Liver (tissue), 9 donors: ENCODE data around the gene MT1F. TPM values are rescaled to one million over a fixed set of nuclear protein-coding genes. Genes with fewer than 3 reads are reported as not detected.
A peak's percentile ranks its signal among the peaks of the same experiment; 100 is the strongest.
"Not testable (repeated sequence)": the region's sequence is repeated elsewhere in the genome, so short reads cannot be mapped to it uniquely, and the experiment has no call there.

Experiments
- DNase-seq: peaks from one replicate; pipeline ENCODE4 v3.0.0-alpha.2; 2017; ENCODE audit warnings: low spot score
- H3K27ac ChIP-seq, 2 donors: one replicate each; pipeline ENCODE4 v1.7.0; 2013; ENCODE audit warnings: inconsistent platforms in 2 of 2, low read length in 2 of 2, control low read depth in 1 of 2, low read depth in 1 of 2, mild to moderate bottlenecking in 1 of 2
- H3K27me3 ChIP-seq, 4 donors: one replicate each; pipeline versions ENCODE4 v1.6.1 to v1.7.0; 2013; ENCODE audit warnings: low read length in 3 of 4, inconsistent platforms in 1 of 4, mild to moderate bottlenecking in 1 of 4, moderate library complexity in 1 of 4; ENCODE audit not compliant: control insufficient read depth in 4 of 4, insufficient read depth in 4 of 4
- H3K36me3 ChIP-seq, 4 donors: one replicate each; pipeline versions ENCODE4 v1.6.1 to v1.7.0; 2013; ENCODE audit warnings: low read length in 3 of 4, mild to moderate bottlenecking in 3 of 4, low read depth in 1 of 4, moderate library complexity in 1 of 4; ENCODE audit not compliant: control insufficient read depth in 4 of 4, insufficient read depth in 3 of 4
- H3K4me1 ChIP-seq, 4 donors: one replicate each; pipeline versions ENCODE4 v1.6.1 to v1.7.0; 2013; ENCODE audit warnings: low read length in 3 of 4, mild to moderate bottlenecking in 3 of 4, moderate library complexity in 1 of 4; ENCODE audit not compliant: control insufficient read depth in 4 of 4, insufficient read depth in 4 of 4
- H3K4me3 ChIP-seq, 3 donors: one replicate each; pipeline versions ENCODE4 v1.6.1 to v1.7.0; 2013; ENCODE audit warnings: low read length in 3 of 3, control low read depth in 1 of 3, low read depth in 1 of 3, mild to moderate bottlenecking in 1 of 3
- H3K9ac ChIP-seq, 2 donors: one replicate each; pipeline ENCODE4 v1.7.0; 2013; ENCODE audit warnings: low read length in 2 of 2, mild to moderate bottlenecking in 2 of 2, moderate library complexity in 2 of 2, control low read depth in 1 of 2, low read depth in 1 of 2
- H3K9me3 ChIP-seq, 4 donors: one replicate each; pipeline versions ENCODE4 v1.6.1 to v1.7.0; 2013; ENCODE audit warnings: low read length in 3 of 4; ENCODE audit not compliant: control insufficient read depth in 4 of 4
- EGR1 ChIP-seq, 2 donors: IDR thresholded peaks; 2 replicates each; pipeline ENCODE4 v1.6.1; 2016 to 2018; ENCODE audit warnings: antibody characterized with exemption in 2 of 2, low read depth in 2 of 2
- FOXA1 ChIP-seq: IDR thresholded peaks from 2 replicates; pipeline ENCODE4 v1.6.1; 2016; ENCODE audit warnings: antibody characterized with exemption
- FOXA2 ChIP-seq: IDR thresholded peaks from 2 replicates; pipeline ENCODE4 v1.6.1; 2016; ENCODE audit warnings: antibody characterized with exemption
- GABPA ChIP-seq, 2 donors: IDR thresholded peaks in 1 of 2; conservative IDR thresholded peaks in 1 of 2; 2 replicates each; pipeline ENCODE4 v1.6.1; 2016; ENCODE audit warnings: antibody characterized with exemption in 2 of 2, mild to moderate bottlenecking in 1 of 2, moderate library complexity in 1 of 2
- HNF4A ChIP-seq, 2 donors: conservative IDR thresholded peaks; 2 replicates each; pipeline ENCODE4 v1.6.1; 2016; ENCODE audit warnings: antibody characterized with exemption in 2 of 2, mild to moderate bottlenecking in 2 of 2
- JUND ChIP-seq, 2 donors: IDR thresholded peaks; 2 replicates each; pipeline ENCODE4 v1.6.1; 2016; ENCODE audit warnings: antibody characterized with exemption in 2 of 2
- NR2F2 ChIP-seq: IDR thresholded peaks from 2 replicates; pipeline ENCODE4 v1.6.1; 2016; ENCODE audit warnings: antibody characterized with exemption
- RAD21 ChIP-seq, 2 donors: IDR thresholded peaks; 2 replicates each; pipeline ENCODE4 v1.6.1; 2016; ENCODE audit warnings: antibody characterized with exemption in 2 of 2, mild to moderate bottlenecking in 2 of 2
- REST ChIP-seq: IDR thresholded peaks from 2 replicates; pipeline ENCODE4 v1.6.1; 2016; ENCODE audit warnings: antibody characterized with exemption, mild to moderate bottlenecking
- RXRA ChIP-seq, 2 donors: IDR thresholded peaks; 2 replicates each; pipeline ENCODE4 v1.6.1; 2017 to 2018; ENCODE audit warnings: antibody characterized with exemption in 2 of 2, mild to moderate bottlenecking in 1 of 2
- TAF1 ChIP-seq: conservative IDR thresholded peaks from 2 replicates; pipeline ENCODE4 v1.6.1; 2016; ENCODE audit warnings: antibody characterized with exemption, mild to moderate bottlenecking
- WGBS: extraction: QIAGEN DNeasy Blood & Tissue Kit; methylation state at CpG from one replicate; pipeline ENCODE4 v1.1.7; 2013; 5-methylcytosine and 5-hydroxymethylcytosine counted together
- polyA plus RNA-seq, 2 donors: library from polyadenylated mRNA; stranded (reverse) in 1 of 2; unstranded in 1 of 2; fragments of 200-250 nt in 1 of 2; fragments of >200 nt in 1 of 2; fragmentation: Nextera tagmentation in 1 of 2; extraction: Ambion mirVana in 1 of 2; gene quantifications; one replicate each; pipeline versions ENCODE4 v1.2.1 to v1.2.3, GENCODE V29; 2013 to 2015
- total RNA-seq, 2 donors: library from RNA; depleted of rRNA; stranded (reverse); fragments of >200 nt; gene quantifications; one replicate each; pipeline ENCODE4 v1.2.3, GENCODE V29; 2014
- TF ChIP-seq, protein P1 (sequence below): fragments of 150-350 bp; IDR thresholded peaks from 2 replicates; pipeline ENCODE4 v1.5.1; 2017; ENCODE audit warnings: improper control_type of control experiment, low read depth, low read length; ENCODE audit not compliant: missing input control
- TF ChIP-seq, protein P2 (sequence below): IDR thresholded peaks from 2 replicates; pipeline ENCODE4 v1.6.1; 2016; ENCODE audit warnings: antibody characterized with exemption
- TF ChIP-seq, protein P3 (sequence below): IDR thresholded peaks from 2 replicates; pipeline ENCODE4 v1.6.1; 2016; ENCODE audit warnings: antibody characterized with exemption
- donor health status: healthy.
- donor health status: healthy.
- donor health status: healthy.
- donor health status: healthy.
- donor health status: healthy.

The MT1F gene
- total and polyA plus RNA-seq, 4 donors: 14.2 to 895 (median 134) TPM

DNA sequence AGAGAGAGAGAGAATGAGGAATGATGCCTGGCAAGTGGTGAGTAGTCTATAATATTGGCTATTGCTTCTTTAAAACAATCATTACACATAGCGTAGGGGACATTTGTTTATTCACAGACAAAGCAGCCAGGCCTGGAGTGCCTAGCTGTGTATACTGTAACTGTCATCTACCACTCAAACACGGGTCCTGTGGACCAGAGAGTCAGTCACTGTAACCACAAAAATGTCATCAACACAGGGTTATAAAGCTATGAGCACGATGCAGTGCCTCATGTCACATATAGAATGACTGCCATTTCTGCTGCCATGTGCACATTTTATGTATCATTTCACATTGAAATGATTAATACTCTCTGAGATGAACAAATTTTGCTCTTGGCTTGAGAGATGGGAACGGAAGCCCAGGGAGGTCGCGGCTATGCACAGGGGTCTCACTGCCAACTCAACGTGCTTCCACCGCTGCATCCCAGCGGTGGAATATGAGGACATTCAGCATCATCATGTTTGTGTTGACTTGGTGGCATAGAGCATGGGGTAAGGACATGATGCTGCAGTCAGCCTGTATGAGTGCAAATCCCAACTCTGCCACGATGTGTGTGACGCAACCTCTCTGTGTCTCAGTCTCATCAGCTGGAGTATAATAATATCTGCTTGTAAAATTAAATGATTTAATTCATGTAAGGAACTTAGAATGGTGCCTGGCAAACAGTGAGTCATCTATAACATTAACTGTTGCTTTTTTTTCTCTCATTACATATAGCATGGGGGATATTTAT lies 15.2 kb downstream of the MT1F start (continued):
- TF ChIP-seq RXRA (IDR thresholded peaks at IDR 0.05) (no peak), HNF4A (conservative IDR thresholded peaks at IDR 0.05) (no peak), TAF1 (no peak)
- TF ChIP-seq, protein P1, sequence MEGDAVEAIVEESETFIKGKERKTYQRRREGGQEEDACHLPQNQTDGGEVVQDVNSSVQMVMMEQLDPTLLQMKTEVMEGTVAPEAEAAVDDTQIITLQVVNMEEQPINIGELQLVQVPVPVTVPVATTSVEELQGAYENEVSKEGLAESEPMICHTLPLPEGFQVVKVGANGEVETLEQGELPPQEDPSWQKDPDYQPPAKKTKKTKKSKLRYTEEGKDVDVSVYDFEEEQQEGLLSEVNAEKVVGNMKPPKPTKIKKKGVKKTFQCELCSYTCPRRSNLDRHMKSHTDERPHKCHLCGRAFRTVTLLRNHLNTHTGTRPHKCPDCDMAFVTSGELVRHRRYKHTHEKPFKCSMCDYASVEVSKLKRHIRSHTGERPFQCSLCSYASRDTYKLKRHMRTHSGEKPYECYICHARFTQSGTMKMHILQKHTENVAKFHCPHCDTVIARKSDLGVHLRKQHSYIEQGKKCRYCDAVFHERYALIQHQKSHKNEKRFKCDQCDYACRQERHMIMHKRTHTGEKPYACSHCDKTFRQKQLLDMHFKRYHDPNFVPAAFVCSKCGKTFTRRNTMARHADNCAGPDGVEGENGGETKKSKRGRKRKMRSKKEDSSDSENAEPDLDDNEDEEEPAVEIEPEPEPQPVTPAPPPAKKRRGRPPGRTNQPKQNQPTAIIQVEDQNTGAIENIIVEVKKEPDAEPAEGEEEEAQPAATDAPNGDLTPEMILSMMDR: no peak
- TF ChIP-seq, protein P2, sequence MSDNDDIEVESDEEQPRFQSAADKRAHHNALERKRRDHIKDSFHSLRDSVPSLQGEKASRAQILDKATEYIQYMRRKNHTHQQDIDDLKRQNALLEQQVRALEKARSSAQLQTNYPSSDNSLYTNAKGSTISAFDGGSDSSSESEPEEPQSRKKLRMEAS: no peak

GRCh38 chr16:56673921-56674320 lies 16.2 kb downstream of the MT1F start:
- no peak overlapping the region for H3K9ac ChIP-seq
- H3K9me3 ChIP-seq: no peaks in the 10 kb centered on the region
- TF ChIP-seq, protein P1: peak; percentile 71
- TF ChIP-seq JUND (IDR thresholded peaks at IDR 0.05): no peak
- peak; percentile 84 to 86 for TF ChIP-seq RAD21 (IDR thresholded peaks at IDR 0.05)
- TF ChIP-seq GABPA (IDR thresholded peaks at IDR 0.05 in 1 of 2, conservative IDR thresholded peaks at IDR 0.05 in 1 of 2): no peak
- TF ChIP-seq RXRA (IDR thresholded peaks at IDR 0.05): no peak
- TF ChIP-seq FOXA1: no peak
- no peak for DNase-seq
- peaks cover 0 to 9% (median 6%) of the 10 kb centered on the region in 4 donors for H3K4me1 ChIP-seq
- 32% methylated on average over 12 of the region's 12 CpGs for WGBS
- H3K36me3 ChIP-seq: no peaks in the 10 kb centered on the region
- no peaks in the 10 kb centered on the region for H3K27me3 ChIP-seq
- no peak overlapping the region for H3K4me3 ChIP-seq
- no peak overlapping the region for H3K27ac ChIP-seq

DNA sequence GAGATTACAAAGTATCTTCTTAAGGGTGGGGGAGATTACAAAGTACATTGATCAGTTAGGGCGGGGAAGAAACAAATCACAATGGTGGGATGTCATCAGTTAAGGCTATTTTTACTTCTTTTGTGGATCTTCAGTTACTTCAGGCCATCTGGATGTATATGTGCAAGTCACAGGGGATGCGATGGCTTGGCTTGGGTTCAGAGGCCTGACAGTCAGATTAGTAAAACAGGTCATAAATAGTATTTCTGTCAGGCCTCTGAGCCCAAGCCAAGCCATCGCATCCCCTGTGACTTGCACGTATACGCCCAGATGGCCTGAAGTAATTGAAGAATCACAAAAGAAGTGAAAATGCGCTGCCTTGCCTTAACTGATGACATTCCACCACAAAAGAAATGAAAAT lies 16.8 kb downstream of the MT1F start:
- not testable (repeated sequence) for H3K4me1 ChIP-seq, DNase-seq, H3K4me3 ChIP-seq, H3K9ac ChIP-seq, H3K9me3 ChIP-seq, H3K36me3 ChIP-seq, H3K27me3 ChIP-seq, H3K27ac ChIP-seq
- WGBS: 94% methylated on average over 6 of the region's 6 CpGs

DNA sequence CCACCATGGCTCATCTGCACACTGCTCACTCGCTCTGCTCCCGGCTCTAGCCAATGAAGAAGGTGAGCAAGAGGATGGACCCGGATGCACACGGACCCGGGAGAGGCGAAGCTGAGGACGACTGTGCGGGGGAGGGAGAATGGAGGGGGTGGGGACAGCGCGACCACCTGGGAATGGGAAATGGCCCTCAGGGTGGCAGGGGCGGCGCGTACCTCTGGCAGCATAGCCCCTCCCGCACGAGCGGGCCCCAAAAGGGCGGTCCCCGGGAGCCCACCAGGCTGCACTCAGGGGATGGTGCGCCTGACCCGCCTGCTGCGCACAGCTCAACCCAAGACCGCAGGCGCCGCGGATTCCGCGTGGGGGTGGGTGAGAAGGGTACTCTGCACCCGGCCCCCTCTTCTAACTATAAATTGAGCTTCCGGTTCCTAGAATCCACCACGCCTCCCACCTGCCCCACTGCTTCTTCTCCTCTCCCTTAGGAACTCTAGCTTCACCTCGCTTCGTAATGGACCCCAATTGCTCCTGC lies 18.0 kb downstream of the MT1F start:
- Histone ChIP-seq H3K36me3 (no peaks in the 10 kb centered on the region), H3K9ac (no peak overlapping the region), H3K4me1 (peaks cover 0 to 7% (median 2%) of the 10 kb centered on the region in 4 donors), H3K9me3 (no peaks in the 10 kb centered on the region), H3K4me3 (peak overlapping the region in 2 of 3 donors; percentile 15 to 17), H3K27me3 (no peaks in the 10 kb centered on the region), H3K27ac (no peak overlapping the region)
- DNase-seq: no peak
- WGBS: 27% methylated on average over 32 of the region's 32 CpGs
- no peak for TF ChIP-seq EGR1 (IDR thresholded peaks at IDR 0.05; ENCODE audit: low read depth in 2 of 2)
- TF ChIP-seq FOXA2: no peak
- no peak for TF ChIP-seq RXRA (IDR thresholded peaks at IDR 0.05)
- TF ChIP-seq, protein P3, sequence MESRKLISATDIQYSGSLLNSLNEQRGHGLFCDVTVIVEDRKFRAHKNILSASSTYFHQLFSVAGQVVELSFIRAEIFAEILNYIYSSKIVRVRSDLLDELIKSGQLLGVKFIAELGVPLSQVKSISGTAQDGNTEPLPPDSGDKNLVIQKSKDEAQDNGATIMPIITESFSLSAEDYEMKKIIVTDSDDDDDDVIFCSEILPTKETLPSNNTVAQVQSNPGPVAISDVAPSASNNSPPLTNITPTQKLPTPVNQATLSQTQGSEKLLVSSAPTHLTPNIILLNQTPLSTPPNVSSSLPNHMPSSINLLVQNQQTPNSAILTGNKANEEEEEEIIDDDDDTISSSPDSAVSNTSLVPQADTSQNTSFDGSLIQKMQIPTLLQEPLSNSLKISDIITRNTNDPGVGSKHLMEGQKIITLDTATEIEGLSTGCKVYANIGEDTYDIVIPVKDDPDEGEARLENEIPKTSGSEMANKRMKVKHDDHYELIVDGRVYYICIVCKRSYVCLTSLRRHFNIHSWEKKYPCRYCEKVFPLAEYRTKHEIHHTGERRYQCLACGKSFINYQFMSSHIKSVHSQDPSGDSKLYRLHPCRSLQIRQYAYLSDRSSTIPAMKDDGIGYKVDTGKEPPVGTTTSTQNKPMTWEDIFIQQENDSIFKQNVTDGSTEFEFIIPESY: no peak
- TF ChIP-seq RAD21 (IDR thresholded peaks at IDR 0.05): no peak
- TF ChIP-seq NR2F2: no peak
- TF ChIP-seq REST: no peak
- no peak for TF ChIP-seq GABPA (IDR thresholded peaks at IDR 0.05 in 1 of 2, conservative IDR thresholded peaks at IDR 0.05 in 1 of 2)
- TF ChIP-seq JUND (IDR thresholded peaks at IDR 0.05): no peak
